ENCODE results near the gene RBM23. TPM values are rescaled to one million over a fixed set of nuclear protein-coding genes. Genes with fewer than 3 reads are reported as not detected.

Gene RBM23
- total RNA-seq, 1 donor from 2014 or later = 102 TPM

GRCh38 chr14:22887990-22888378 is 31.0 kb downstream of the RBM23 start:
- Mint-ChIP-seq H3K27me3 (no peaks in the 10 kb centered on the region), H3K9me3 (no peaks in the 10 kb centered on the region), H3K4me1 (ENCODE audit: unreplicated experiment) (peaks cover 39% of the 10 kb centered on the region), H3K36me3 (peaks cover 8% of the 10 kb centered on the region), H3K27ac (peak overlapping the region; percentile 21), H3K4me3 (peak overlapping the region; percentile 98)
- TF ChIP-seq CTCF (conservative IDR thresholded peaks at IDR 0.05) = no peak
- no peak for DNase-seq (ENCODE audit: extremely low spot score, unreplicated experiment)

- H3K4me3 Mint-ChIP-seq = peak overlapping the region; percentile 98
- H3K4me1 Mint-ChIP-seq (ENCODE audit: unreplicated experiment) = peaks cover 45% of the 10 kb centered on the region
- no peaks in the 10 kb centered on the region for H3K9me3 Mint-ChIP-seq
- peak overlapping the region; percentile 95 for H3K27ac Mint-ChIP-seq
- no peak for TF ChIP-seq CTCF (conservative IDR thresholded peaks at IDR 0.05)
- peaks cover 8% of the 10 kb centered on the region for H3K36me3 Mint-ChIP-seq
- no peak for DNase-seq (ENCODE audit: extremely low spot score, unreplicated experiment)
- H3K27me3 Mint-ChIP-seq = no peaks in the 10 kb centered on the region
Measured at GRCh38 chr14:22887260-22887989, 31.5 kb downstream of the RBM23 start.

GRCh38 chr14:22886500-22887259 is 32.3 kb downstream of the RBM23 start:
- peak; percentile 79 for DNase-seq (ENCODE audit: extremely low spot score, unreplicated experiment)
- Mint-ChIP-seq H3K4me1 (ENCODE audit: unreplicated experiment) (peaks cover 52% of the 10 kb centered on the region), H3K27ac (peak overlapping the region; percentile 95), H3K36me3 (peaks cover 8% of the 10 kb centered on the region), H3K4me3 (peak overlapping the region; percentile 98), H3K27me3 (no peaks in the 10 kb centered on the region), H3K9me3 (no peaks in the 10 kb centered on the region)
- TF ChIP-seq CTCF (conservative IDR thresholded peaks at IDR 0.05) = peak; percentile 41

GRCh38 chr14:22885975-22886374 is 33.0 kb downstream of the RBM23 start:
- peaks cover 8% of the 10 kb centered on the region for H3K36me3 Mint-ChIP-seq
- TF ChIP-seq CTCF (conservative IDR thresholded peaks at IDR 0.05) = no peak
- no peak for DNase-seq (ENCODE audit: extremely low spot score, unreplicated experiment)
- H3K27me3 Mint-ChIP-seq = no peaks in the 10 kb centered on the region
- peak overlapping the region; percentile 83 for H3K27ac Mint-ChIP-seq
- no peaks in the 10 kb centered on the region for H3K9me3 Mint-ChIP-seq
- H3K4me3 Mint-ChIP-seq = peak overlapping the region; percentile 85
- H3K4me1 Mint-ChIP-seq (ENCODE audit: unreplicated experiment) = peaks cover 54% of the 10 kb centered on the region

- peaks cover 3% of the 10 kb centered on the region for H3K36me3 Mint-ChIP-seq
- no peak for TF ChIP-seq CTCF (conservative IDR thresholded peaks at IDR 0.05)
- H3K4me1 Mint-ChIP-seq (ENCODE audit: unreplicated experiment) = peaks cover 48% of the 10 kb centered on the region
- no peak for DNase-seq (ENCODE audit: extremely low spot score, unreplicated experiment)
- no peaks in the 10 kb centered on the region for H3K9me3 Mint-ChIP-seq
- no peaks in the 10 kb centered on the region for H3K27me3 Mint-ChIP-seq
- H3K4me3 Mint-ChIP-seq = peak overlapping the region; percentile 85
- H3K27ac Mint-ChIP-seq = peak overlapping the region; percentile 75
Measured at GRCh38 chr14:22884738-22885523, 34.0 kb downstream of the RBM23 start.
